Large intestine (tissue), 12 donors: Measurements from ENCODE around the gene NEMP2. TPM values are rescaled to one million over a fixed set of nuclear protein-coding genes. Genes with fewer than 3 reads are reported as not detected.

Experiments
- DNase-seq, 2 donors: peaks; one replicate each; pipeline versions ENCODE4 v3.0.0 to v3.0.0-alpha.2; 2013
- H3K27ac ChIP-seq: one replicate; pipeline ENCODE4 v1.5.1; 2013; ENCODE audit warnings: low read length
- H3K27me3 ChIP-seq: 2 replicates; pipeline ENCODE4 v1.6.1; 2013; ENCODE audit warnings: low read length; ENCODE audit not compliant: control insufficient read depth, insufficient read depth
- H3K36me3 ChIP-seq: 2 replicates; pipeline ENCODE4 v1.6.1; 2013; ENCODE audit warnings: low read length; ENCODE audit not compliant: control insufficient read depth, insufficient read depth
- H3K4me1 ChIP-seq: one replicate; pipeline ENCODE4 v1.6.1; 2013; ENCODE audit warnings: low read length; ENCODE audit not compliant: control insufficient read depth, insufficient read depth
- H3K4me3 ChIP-seq: one replicate; pipeline ENCODE4 v1.5.1; 2013; ENCODE audit warnings: low read length
- H3K9me3 ChIP-seq: one replicate; pipeline ENCODE4 v1.6.1; 2013; ENCODE audit warnings: mild to moderate bottlenecking, low read depth, low read length, moderate library complexity; ENCODE audit not compliant: control insufficient read depth
- WGBS: methylation state at CpG from one replicate; pipeline ENCODE4 v1.1.5; 2013; ENCODE audit warnings: low lambda C conversion rate; ENCODE audit not compliant: insufficient coverage; 5-methylcytosine and 5-hydroxymethylcytosine counted together
- long read RNA-seq, 11 donors: transcript quantifications; one replicate each; lab custom pipeline, GENCODE V29; 2026
- polyA plus RNA-seq: library from polyadenylated mRNA; unstranded; fragments of 120-200 nt; gene quantifications from one replicate; pipeline ENCODE4 v1.2.1, GENCODE V29; 2013

Gene NEMP2
- 5.2 TPM for polyA plus RNA-seq
- long read RNA-seq, donor 1, full-length matches to known transcripts: 2 of 2 reads
- long read RNA-seq, donor 1, partial matches to known transcripts: 0 of 2 reads
- long read RNA-seq, donor 1, other reads (novel, unspliced or antisense): 0 of 2 reads
- long read RNA-seq, donor 2, full-length matches to known transcripts: 2 of 2 reads
- long read RNA-seq, donor 2, partial matches to known transcripts: 0 of 2 reads
- long read RNA-seq, donor 2, other reads (novel, unspliced or antisense): 0 of 2 reads
- long read RNA-seq, donor 3: 0 reads
- long read RNA-seq, donor 4: 0 reads
- long read RNA-seq, donor 5, full-length matches to known transcripts: 1 of 1 reads
- long read RNA-seq, donor 5, partial matches to known transcripts: 0 of 1 reads
- long read RNA-seq, donor 5, other reads (novel, unspliced or antisense): 0 of 1 reads
- long read RNA-seq, donor 6: 0 reads
- long read RNA-seq, donor 7, full-length matches to known transcripts: 1 of 1 reads
- long read RNA-seq, donor 7, partial matches to known transcripts: 0 of 1 reads
- long read RNA-seq, donor 7, other reads (novel, unspliced or antisense): 0 of 1 reads
- long read RNA-seq, donor 8, full-length matches to known transcripts: 1 of 1 reads
- long read RNA-seq, donor 8, partial matches to known transcripts: 0 of 1 reads
- long read RNA-seq, donor 8, other reads (novel, unspliced or antisense): 0 of 1 reads
- long read RNA-seq, donor 9, full-length matches to known transcripts: 1 of 1 reads
- long read RNA-seq, donor 9, partial matches to known transcripts: 0 of 1 reads
- long read RNA-seq, donor 9, other reads (novel, unspliced or antisense): 0 of 1 reads
- long read RNA-seq, donor 10: 0 reads
- long read RNA-seq, donor 11: 0 reads

- Histone ChIP-seq H3K27me3 (no peaks in the 10 kb centered on the region), H3K27ac (peak within 1 kb of the TSS; percentile 84), H3K9me3 (peaks cover 3% of the 10 kb centered on the region), H3K36me3 (no peaks in the 10 kb centered on the region), H3K4me1 (peaks cover 18% of the 10 kb centered on the region), H3K4me3 (peak within 1 kb of the TSS; percentile 73)
- no CpG with 5 or more reads among the region's 92 CpGs for WGBS
- DNase-seq: peak; percentile 60 to 92
These were observed at the start of gene NEMP2 for GRCh38 chr2:190534310-190535120. TSS of gene NEMP2 (minus strand) at chr2:190534722. CDS start at chr2:190534655, 67 bp downstream.

GRCh38 chr2:190583507-190584337, 49.2 kb upstream of the NEMP2 start:
- no peaks in the 10 kb centered on the region for H3K27me3 ChIP-seq
- peaks cover 13% of the 10 kb centered on the region for H3K4me1 ChIP-seq
- no peaks in the 10 kb centered on the region for H3K36me3 ChIP-seq
- no peak overlapping the region for H3K27ac ChIP-seq
- no peak for DNase-seq
- H3K4me3 ChIP-seq: no peak overlapping the region
- 100% methylated on average over 1 of the region's 4 CpGs for WGBS
- H3K9me3 ChIP-seq: no peaks in the 10 kb centered on the region

- WGBS: 93% methylated on average over 3 of the region's 6 CpGs
- Histone ChIP-seq H3K9me3 (no peaks in the 10 kb centered on the region), H3K27me3 (no peaks in the 10 kb centered on the region), H3K4me3 (no peak overlapping the region), H3K36me3 (no peaks in the 10 kb centered on the region), H3K4me1 (peaks cover 19% of the 10 kb centered on the region), H3K27ac (no peak overlapping the region)
- DNase-seq: no peak
These were observed 48.4 kb upstream of the NEMP2 start for GRCh38 chr2:190582736-190583506.

- WGBS: 100% methylated on average over 2 of the region's 3 CpGs
- DNase-seq: no peak
- Histone ChIP-seq H3K36me3 (no peaks in the 10 kb centered on the region), H3K27me3 (no peaks in the 10 kb centered on the region), H3K27ac (no peak overlapping the region), H3K9me3 (no peaks in the 10 kb centered on the region), H3K4me1 (peaks cover 21% of the 10 kb centered on the region), H3K4me3 (no peak overlapping the region)
These were observed 47.5 kb upstream of the NEMP2 start for GRCh38 chr2:190582019-190582418.

- 100% methylated on average over 1 of the region's 7 CpGs for WGBS
- H3K4me1 ChIP-seq: peaks cover 21% of the 10 kb centered on the region
- H3K27ac ChIP-seq: no peak overlapping the region
- DNase-seq: no peak
- H3K27me3 ChIP-seq: no peaks in the 10 kb centered on the region
- H3K36me3 ChIP-seq: no peaks in the 10 kb centered on the region
- no peaks in the 10 kb centered on the region for H3K9me3 ChIP-seq
- H3K4me3 ChIP-seq: no peak overlapping the region
These were observed 45.7 kb upstream of the NEMP2 start for GRCh38 chr2:190579915-190580846.

- 100% methylated on average over 1 of the region's 2 CpGs for WGBS
- Histone ChIP-seq H3K9me3 (no peaks in the 10 kb centered on the region), H3K4me3 (no peak overlapping the region), H3K27ac (peak overlapping the region; percentile 73), H3K27me3 (no peaks in the 10 kb centered on the region), H3K36me3 (no peaks in the 10 kb centered on the region), H3K4me1 (peaks cover 21% of the 10 kb centered on the region)
- DNase-seq: no peak
These were observed 44.5 kb upstream of the NEMP2 start for GRCh38 chr2:190579058-190579410.

GRCh38 chr2:190578158-190579057, 43.9 kb upstream of the NEMP2 start:
- peaks cover 21% of the 10 kb centered on the region for H3K4me1 ChIP-seq
- peak; percentile 85 to 90 for DNase-seq
- H3K27me3 ChIP-seq: no peaks in the 10 kb centered on the region
- H3K27ac ChIP-seq: peak overlapping the region; percentile 73
- H3K4me3 ChIP-seq: no peak overlapping the region
- H3K36me3 ChIP-seq: no peaks in the 10 kb centered on the region
- 27% methylated on average over 2 of the region's 6 CpGs for WGBS
- no peaks in the 10 kb centered on the region for H3K9me3 ChIP-seq

- no CpG with 5 or more reads among the region's 6 CpGs for WGBS
- H3K27ac ChIP-seq: no peak overlapping the region
- H3K27me3 ChIP-seq: no peaks in the 10 kb centered on the region
- no peaks in the 10 kb centered on the region for H3K9me3 ChIP-seq
- H3K36me3 ChIP-seq: no peaks in the 10 kb centered on the region
- DNase-seq: no peak
- H3K4me1 ChIP-seq: peaks cover 23% of the 10 kb centered on the region
- H3K4me3 ChIP-seq: no peak overlapping the region
These were observed 42.1 kb upstream of the NEMP2 start for GRCh38 chr2:190576573-190576972.
